NCI-H2196 treated with DMSO at 0.1 percent for 48 hours (cell line): ENCODE measurements around the gene ERCC6L.
A peak's percentile ranks its signal among the peaks of the same experiment; 100 is the strongest.
"Not testable (repeated sequence)": the region's sequence is repeated elsewhere in the genome, so short reads cannot be mapped to it uniquely, and the experiment has no call there.

Source experiments
- DNase-seq: peaks from one replicate; lab custom pipeline; 2025; ENCODE audit not compliant: unreplicated experiment; lab: John Stamatoyannopoulos, UW

Gene ERCC6L

GRCh38 chrX:72254816-72255215, 16.0 kb upstream of the ERCC6L start:
- no peak for DNase-seq

- no peak for DNase-seq
These were observed 14.9 kb upstream of the ERCC6L start for GRCh38 chrX:72253686-72254085.

GRCh38 chrX:72247206-72247942, 8.5 kb upstream of the ERCC6L start:
- peak; percentile 55 for DNase-seq

GRCh38 chrX:72245461-72246089, 6.7 kb upstream of the ERCC6L start:
- peak; percentile 41 for DNase-seq

- DNase-seq = no peak
These were observed 4.6 kb upstream of the ERCC6L start for GRCh38 chrX:72243472-72243871.

- DNase-seq = no peak
These were observed 2.1 kb upstream of the ERCC6L start for GRCh38 chrX:72240976-72241375.

- no peak for DNase-seq
These were observed 644 bp downstream of the ERCC6L start for GRCh38 chrX:72238183-72238582.

GRCh38 chrX:72236841-72237240, 2.0 kb downstream of the ERCC6L start:
- no peak for DNase-seq

- DNase-seq = no peak
These were observed 8.5 kb downstream of the ERCC6L start for GRCh38 chrX:72230290-72230689.

GRCh38 chrX:72220375-72220774, 18.5 kb downstream of the ERCC6L start:
- DNase-seq = not testable (repeated sequence)

GRCh38 chrX:72216973-72217372, 21.9 kb downstream of the ERCC6L start:
- DNase-seq = no peak

GRCh38 chrX:72208126-72208800, 30.6 kb downstream of the ERCC6L start:
- no peak for DNase-seq

- DNase-seq = no peak
These were observed 31.5 kb downstream of the ERCC6L start for GRCh38 chrX:72207366-72207765.

GRCh38 chrX:72205706-72206105, 33.1 kb downstream of the ERCC6L start:
- DNase-seq = no peak

- no peak for DNase-seq
These were observed 35.4 kb downstream of the ERCC6L start for GRCh38 chrX:72203421-72203820.

- no peak for DNase-seq
These were observed 35.9 kb downstream of the ERCC6L start for GRCh38 chrX:72202792-72203401.

GRCh38 chrX:72201836-72202536, 36.8 kb downstream of the ERCC6L start:
- no peak for DNase-seq

- DNase-seq = no peak
These were observed 55.9 kb downstream of the ERCC6L start for GRCh38 chrX:72182924-72183323.

- DNase-seq = peak; percentile 92
These were observed 57.4 kb downstream of the ERCC6L start, which contains the start of gene PIN4 for GRCh38 chrX:72181178-72182125. PIN4 (plus strand) TSS chrX:72181757; CDS start chrX:72181786, 29 bp downstream.

GRCh38 chrX:72180539-72180938, 58.3 kb downstream of the ERCC6L start:
- no peak for DNase-seq
